Left lung (tissue), 10 donors: Measurements from ENCODE around the gene NPAS1. TPM values are rescaled to one million over a fixed set of nuclear protein-coding genes. Genes with fewer than 3 reads are reported as not detected.

Experiments
- ATAC-seq: fragments of 200-7000 bp; cut with Tn5 transposase; one replicate; pipeline ENCODE4 v1.9.1; 2020; ENCODE audit warnings: moderate library complexity
- DNase-seq, 4 donors: peaks; one replicate each; pipeline ENCODE4 v3.0.0-alpha.2; 2013 to 2020
- H3K27ac ChIP-seq, 2 donors: fragments of 200-600 bp; sonication (generic) in 1 of 2; one replicate each; pipeline versions ENCODE4 v1.5.0 to v1.8.0; 2020 to 2021
- H3K27me3 ChIP-seq, 2 donors: fragments of 200-600 bp; sonication (generic) in 1 of 2; one replicate each; pipeline versions ENCODE4 v1.5.0 to v1.8.0; 2020 to 2021
- H3K36me3 ChIP-seq, 2 donors: fragments of 200-600 bp; sonication (generic) in 1 of 2; one replicate each; pipeline versions ENCODE4 v1.5.0 to v1.8.0; 2020 to 2021
- H3K4me1 ChIP-seq, 2 donors: fragments of 200-600 bp; one replicate each; pipeline ENCODE4 v1.8.0; 2021
- H3K4me3 ChIP-seq, 2 donors: fragments of 200-600 bp; sonication (generic) in 1 of 2; one replicate each; pipeline versions ENCODE4 v1.5.0 to v1.8.0; 2020 to 2021; ENCODE audit warnings: mild to moderate bottlenecking in 1 of 2
- H3K9me3 ChIP-seq, 2 donors: fragments of 200-600 bp; sonication (generic) in 1 of 2; one replicate each; pipeline versions ENCODE4 v1.5.0 to v1.8.0; 2020 to 2021
- intact Hi-C, 2 donors: fragments of 100-400 bp; cut with DNase I; formaldehyde crosslinking; loops; one replicate each; pipeline versions ENCODE4 v1.11.2 to v1.14.2; 2022
- polyA plus RNA-seq, 6 donors: library from polyadenylated mRNA; unstranded; fragments of 120-200 nt; gene quantifications; one replicate each; pipeline ENCODE4 v1.2.1, GENCODE V29; 2013; ENCODE audit not compliant: insufficient read length in 6 of 6
- total RNA-seq, 2 donors: library from RNA; stranded (reverse); fragmentation: NEBNext Ultra II Directional; extraction: Animal tissue kit (Norgen Biotek cat#: 25700); gene quantifications; one replicate each; pipeline ENCODE4 v1.2.1, GENCODE V29; 2021
- TF ChIP-seq, protein P1 (sequence below), 2 donors: fragments of 200-600 bp; sonication (generic) in 1 of 2; IDR thresholded peaks; one replicate each; pipeline versions ENCODE4 v1.5.0 to v1.8.0; 2021; ENCODE audit warnings: antibody characterized with exemption in 2 of 2
- donor health status: DM: no; HTN: yes; CAD: no.
- donor health status: DM: no; HTN: no; CAD: no.

Gene NPAS1
- total and polyA plus RNA-seq, 8 donors, result 0.50 to 2.0 (median 1.3) TPM

GRCh38 chr19:47027586-47028088 is 8.0 kb downstream of the NPAS1 start:
- no peak for ATAC-seq
- Histone ChIP-seq H3K4me1 (no peaks in the 10 kb centered on the region), H3K27me3 (peaks cover 35 to 97% of the 10 kb centered on the region in 2 donors), H3K36me3 (no peaks in the 10 kb centered on the region), H3K4me3 (no peak overlapping the region), H3K9me3 (no peaks in the 10 kb centered on the region), H3K27ac (no peak overlapping the region)
- TF ChIP-seq, protein P1, sequence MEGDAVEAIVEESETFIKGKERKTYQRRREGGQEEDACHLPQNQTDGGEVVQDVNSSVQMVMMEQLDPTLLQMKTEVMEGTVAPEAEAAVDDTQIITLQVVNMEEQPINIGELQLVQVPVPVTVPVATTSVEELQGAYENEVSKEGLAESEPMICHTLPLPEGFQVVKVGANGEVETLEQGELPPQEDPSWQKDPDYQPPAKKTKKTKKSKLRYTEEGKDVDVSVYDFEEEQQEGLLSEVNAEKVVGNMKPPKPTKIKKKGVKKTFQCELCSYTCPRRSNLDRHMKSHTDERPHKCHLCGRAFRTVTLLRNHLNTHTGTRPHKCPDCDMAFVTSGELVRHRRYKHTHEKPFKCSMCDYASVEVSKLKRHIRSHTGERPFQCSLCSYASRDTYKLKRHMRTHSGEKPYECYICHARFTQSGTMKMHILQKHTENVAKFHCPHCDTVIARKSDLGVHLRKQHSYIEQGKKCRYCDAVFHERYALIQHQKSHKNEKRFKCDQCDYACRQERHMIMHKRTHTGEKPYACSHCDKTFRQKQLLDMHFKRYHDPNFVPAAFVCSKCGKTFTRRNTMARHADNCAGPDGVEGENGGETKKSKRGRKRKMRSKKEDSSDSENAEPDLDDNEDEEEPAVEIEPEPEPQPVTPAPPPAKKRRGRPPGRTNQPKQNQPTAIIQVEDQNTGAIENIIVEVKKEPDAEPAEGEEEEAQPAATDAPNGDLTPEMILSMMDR (IDR thresholded peaks at IDR 0.05), result no peak
- intact Hi-C loops, result no loop called here
- DNase-seq, result no peak

DNA sequence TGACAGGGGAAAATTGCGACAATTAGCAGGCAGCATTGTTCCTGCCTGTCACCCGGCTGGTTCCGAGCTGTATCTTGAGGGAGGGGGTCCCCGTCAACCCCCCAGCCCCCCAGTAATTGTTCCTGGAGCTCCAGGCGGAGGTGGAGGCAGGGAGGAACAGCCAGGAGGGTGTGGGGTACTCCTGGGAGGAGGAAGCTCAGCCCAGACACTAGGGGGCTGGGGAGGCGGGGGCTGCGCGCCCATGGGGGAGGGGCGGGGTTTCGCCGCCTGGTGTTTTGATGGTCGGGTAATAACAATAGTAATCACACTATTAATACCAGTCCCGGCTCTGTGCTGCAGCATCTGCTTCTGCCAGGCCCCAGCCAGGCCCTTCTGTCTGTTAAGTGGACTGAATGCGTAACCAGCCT is 8.6 kb downstream of the NPAS1 start:
- no peak for DNase-seq
- intact Hi-C loops, result no loop called here

GRCh38 chr19:47032171-47032811 is 12.7 kb downstream of the NPAS1 start:
- Histone ChIP-seq H3K9me3 (no peaks in the 10 kb centered on the region), H3K36me3 (no peaks in the 10 kb centered on the region), H3K27me3 (peaks cover 15 to 74% of the 10 kb centered on the region in 2 donors), H3K4me3 (no peak overlapping the region), H3K27ac (no peak overlapping the region), H3K4me1 (peaks cover 0 to 19% of the 10 kb centered on the region in 2 donors)
- intact Hi-C loops, result no loop called here
- peak; percentile 46 for ATAC-seq
- TF ChIP-seq, protein P1 (IDR thresholded peaks at IDR 0.05), result peak; percentile 66 to 74
- DNase-seq, result peak in 2 of 4 donors; percentile 38 to 85

More for the DNA sequence above, 8.6 kb downstream of the NPAS1 start:
- no peak for ATAC-seq
- H3K4me1 ChIP-seq, result no peaks in the 10 kb centered on the region
- peaks cover 29 to 97% of the 10 kb centered on the region in 2 donors for H3K27me3 ChIP-seq
- no peak overlapping the region for H3K4me3 ChIP-seq
- H3K36me3 ChIP-seq, result no peaks in the 10 kb centered on the region
- no peaks in the 10 kb centered on the region for H3K9me3 ChIP-seq
- H3K27ac ChIP-seq, result no peak overlapping the region
- TF ChIP-seq, protein P1 (IDR thresholded peaks at IDR 0.05), result no peak

DNA sequence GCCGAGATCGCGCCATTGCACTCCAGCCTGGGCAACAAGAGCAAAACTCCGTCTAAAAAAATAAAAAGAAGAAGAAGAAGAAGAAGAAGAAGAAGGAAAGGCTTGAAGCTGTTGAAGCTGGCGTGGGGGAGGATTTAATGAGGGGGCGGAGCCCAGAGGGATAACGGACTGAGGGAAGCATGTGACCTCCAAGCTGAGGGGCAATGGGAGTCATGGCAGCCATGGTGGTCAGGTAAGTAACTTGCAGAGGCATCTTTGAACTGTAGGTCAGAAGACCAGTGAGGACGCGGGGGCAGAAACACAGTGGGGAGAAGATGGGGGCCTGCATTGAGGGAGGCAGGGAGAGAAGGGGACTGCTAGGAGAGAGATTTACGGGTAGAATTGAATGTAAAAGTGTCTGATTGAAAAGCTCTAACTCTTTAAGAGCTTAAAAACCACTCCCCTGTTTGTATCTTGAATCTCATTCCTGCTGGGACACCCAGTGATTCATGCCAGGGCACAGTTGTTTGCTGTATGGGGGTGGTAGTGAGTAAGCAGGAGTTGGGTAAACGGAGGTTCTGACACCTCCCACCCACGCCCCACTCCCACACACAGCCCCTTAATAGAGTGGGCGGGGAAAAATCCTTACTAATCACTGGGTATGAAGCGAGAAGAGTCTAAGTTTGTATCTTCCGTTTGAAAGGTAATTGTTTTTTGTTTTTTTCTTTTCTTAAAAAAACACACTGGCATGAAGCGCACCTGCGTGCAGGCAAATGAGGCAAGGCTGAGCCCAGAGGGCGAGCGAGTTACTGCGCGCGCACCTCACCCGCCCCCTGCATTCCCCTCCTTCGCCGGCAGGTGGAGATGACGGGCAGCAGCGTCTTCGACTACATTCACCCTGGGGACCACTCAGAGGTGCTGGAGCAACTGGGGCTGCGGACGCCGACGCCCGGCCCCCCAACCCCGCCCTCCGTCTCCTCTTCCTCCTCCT is 15.8 kb downstream of the NPAS1 start:
- TF ChIP-seq, protein P1 (IDR thresholded peaks at IDR 0.05), result peak; percentile 96 to 98
- intact Hi-C loops, result no loop called here

More for the DNA sequence above, 15.8 kb downstream of the NPAS1 start:
- H3K9me3 ChIP-seq, result no peaks in the 10 kb centered on the region
- H3K36me3 ChIP-seq, result no peaks in the 10 kb centered on the region
- peak; percentile 97 for ATAC-seq
- peaks cover 0 to 44% of the 10 kb centered on the region in 2 donors for H3K27me3 ChIP-seq
- H3K4me3 ChIP-seq, result peak overlapping the region; percentile 23 to 39
- peak; percentile 82 to 97 (median 88) for DNase-seq
- H3K27ac ChIP-seq, result peak overlapping the region; percentile 63 to 69
- H3K4me1 ChIP-seq, result peaks cover 0 to 19% of the 10 kb centered on the region in 2 donors
